ENCODE results near the gene MOB3C. TPM values are rescaled to one million over a fixed set of nuclear protein-coding genes. Genes with fewer than 3 reads are reported as not detected.
A peak's percentile ranks its signal among the peaks of the same experiment; 100 is the strongest.

Gene MOB3C
- total RNA-seq, 1 donor from 2014 or later: 30.2 TPM

GRCh38 chr1:46615088-46615487, 1.5 kb downstream of the MOB3C start:
- Histone ChIP-seq H3K36me3 (peaks cover 30% of the 10 kb centered on the region), H3K9me3 (no peaks in the 10 kb centered on the region), H3K27ac (peak overlapping the region; percentile 92), H3K4me3 (peak overlapping the region; percentile 84), H3K27me3 (ENCODE audit: low read depth) (no peaks in the 10 kb centered on the region), H3K4me1 (peaks cover 62% of the 10 kb centered on the region)
- no peak for ATAC-seq
- intact Hi-C loops (cut with DNase I): no loop called here
- TF ChIP-seq CTCF (IDR thresholded peaks at IDR 0.05): no peak
- DNase-seq: no peak

GRCh38 chr1:46614604-46614984, 2.0 kb downstream of the MOB3C start:
- peaks cover 62% of the 10 kb centered on the region for H3K4me1 ChIP-seq

GRCh38 chr1:46613661-46614603, 2.7 kb downstream of the MOB3C start:
- peak overlapping the region; percentile 58 for H3K27ac ChIP-seq
- intact Hi-C loops (cut with DNase I): no loop called here
- peaks cover 62% of the 10 kb centered on the region for H3K4me1 ChIP-seq
- H3K9me3 ChIP-seq: no peaks in the 10 kb centered on the region
- H3K36me3 ChIP-seq: peaks cover 41% of the 10 kb centered on the region
- ATAC-seq (peak; percentile 70 to 73), DNase-seq (peak; percentile 93)
- H3K4me3 ChIP-seq: peak overlapping the region; percentile 34
- no peak for TF ChIP-seq CTCF (IDR thresholded peaks at IDR 0.05)
- no peaks in the 10 kb centered on the region for H3K27me3 ChIP-seq (ENCODE audit: low read depth)

More at GRCh38 chr1:46614604-46614984, 2.0 kb downstream of the MOB3C start:
- intact Hi-C loops (cut with DNase I): no loop called here
- ATAC-seq (no peak), DNase-seq (no peak)
- H3K27me3 ChIP-seq (ENCODE audit: low read depth): no peaks in the 10 kb centered on the region
- H3K9me3 ChIP-seq: no peaks in the 10 kb centered on the region
- TF ChIP-seq CTCF (IDR thresholded peaks at IDR 0.05): no peak
- H3K27ac ChIP-seq: peak overlapping the region; percentile 58
- no peak overlapping the region for H3K4me3 ChIP-seq
- peaks cover 34% of the 10 kb centered on the region for H3K36me3 ChIP-seq

DNA sequence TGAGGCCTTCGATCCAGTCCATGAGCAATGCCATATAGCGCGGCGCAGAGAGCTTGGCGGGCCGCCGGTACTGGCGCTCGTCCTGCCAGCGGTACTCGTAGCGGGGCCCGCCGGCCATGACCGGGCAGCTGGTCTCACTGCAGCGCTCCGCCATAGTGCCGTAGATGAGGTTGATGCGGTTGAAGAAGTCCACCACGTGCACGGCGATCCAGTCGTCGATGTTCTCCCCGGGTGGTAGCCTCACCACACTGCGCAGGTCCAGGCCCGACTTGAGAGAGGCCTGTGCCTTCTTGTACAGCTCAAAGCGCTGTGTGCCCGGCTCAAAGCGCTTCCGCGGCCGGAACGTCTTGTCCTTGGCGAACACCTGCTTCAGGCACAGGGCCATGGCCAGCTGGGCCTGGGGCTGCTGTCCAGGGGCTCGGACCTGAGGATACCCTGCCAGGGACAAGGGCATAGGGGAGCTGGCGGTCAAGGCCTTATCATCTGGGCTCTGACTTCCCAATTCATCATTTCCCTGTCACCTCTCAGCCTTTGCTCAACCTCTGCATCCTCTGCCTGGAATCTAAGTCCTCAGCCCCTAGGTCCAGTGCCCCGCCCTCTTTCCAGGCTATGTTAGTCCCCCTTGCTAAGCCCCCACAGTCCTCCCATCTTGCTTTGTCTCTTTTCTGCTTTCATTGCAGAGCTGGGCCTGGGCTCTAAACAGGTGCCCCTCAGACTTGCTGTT, 3.5 kb downstream of the MOB3C start:
- TF ChIP-seq CTCF (IDR thresholded peaks at IDR 0.05): no peak
- Histone ChIP-seq H3K27ac (peak overlapping the region; percentile 58), H3K4me1 (peaks cover 62% of the 10 kb centered on the region), H3K9me3 (no peaks in the 10 kb centered on the region), H3K27me3 (ENCODE audit: low read depth) (no peaks in the 10 kb centered on the region), H3K4me3 (peak overlapping the region; percentile 34), H3K36me3 (peaks cover 49% of the 10 kb centered on the region)
- no peak for ATAC-seq
- no peak for DNase-seq
- intact Hi-C loops (cut with DNase I): no loop called here

DNA sequence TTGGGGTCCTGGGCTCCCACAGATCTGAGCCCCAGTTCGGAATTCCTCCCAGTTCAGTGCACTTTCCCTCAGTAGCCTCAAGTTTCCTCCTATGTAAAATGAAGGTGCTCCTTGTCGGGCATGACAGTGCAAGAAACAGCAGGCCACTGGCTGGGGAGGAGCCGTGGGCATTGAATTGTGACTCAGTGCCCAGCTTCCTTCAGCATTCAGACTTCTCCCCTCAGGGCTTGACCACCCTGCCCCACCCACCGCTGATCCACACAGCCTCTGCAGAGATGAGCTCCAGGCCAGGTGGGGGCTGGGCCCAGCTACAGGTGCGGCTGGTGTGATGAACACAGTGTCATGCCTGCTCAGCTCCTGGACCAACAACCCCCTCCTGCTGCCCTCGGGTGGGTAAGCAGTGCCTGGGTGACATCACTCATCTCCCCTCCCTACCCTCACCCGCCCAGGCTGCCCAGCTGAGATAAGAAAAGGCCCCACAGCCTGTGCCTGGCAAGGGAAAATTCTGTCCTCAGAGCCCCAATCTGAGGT, 4.9 kb downstream of the MOB3C start:
- intact Hi-C loops (cut with DNase I): no loop called here
- ATAC-seq (no peak), DNase-seq (no peak)
- Histone ChIP-seq H3K27me3 (ENCODE audit: low read depth) (no peaks in the 10 kb centered on the region), H3K4me3 (no peak overlapping the region), H3K9me3 (no peaks in the 10 kb centered on the region), H3K36me3 (peaks cover 56% of the 10 kb centered on the region), H3K4me1 (peaks cover 53% of the 10 kb centered on the region), H3K27ac (no peak overlapping the region)
- no peak for TF ChIP-seq CTCF (IDR thresholded peaks at IDR 0.05)

Measured in lower lobe of right lung (tissue), 2 donors.